ENCODE data around the gene SCN1B.

DNA sequence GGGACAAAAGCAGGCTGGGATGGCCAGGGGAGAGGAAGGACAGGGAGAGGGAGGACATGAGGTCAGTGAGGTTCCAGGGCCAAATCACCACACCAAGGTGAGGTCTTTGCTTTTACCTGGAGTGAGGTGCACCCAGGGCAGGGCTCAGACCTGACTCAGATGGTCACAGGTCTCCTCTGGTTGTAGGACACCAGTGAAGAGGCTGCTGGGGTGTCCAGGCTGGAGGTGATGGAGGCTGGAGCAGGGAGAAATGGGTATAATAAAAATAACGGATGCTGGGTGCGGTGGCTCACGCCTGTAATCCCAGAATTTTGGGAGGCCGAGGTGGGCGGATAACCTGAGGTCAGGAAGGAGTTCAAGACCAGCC, 23.3 kb upstream of the SCN1B start:
- TF ChIP-seq, protein P1, sequence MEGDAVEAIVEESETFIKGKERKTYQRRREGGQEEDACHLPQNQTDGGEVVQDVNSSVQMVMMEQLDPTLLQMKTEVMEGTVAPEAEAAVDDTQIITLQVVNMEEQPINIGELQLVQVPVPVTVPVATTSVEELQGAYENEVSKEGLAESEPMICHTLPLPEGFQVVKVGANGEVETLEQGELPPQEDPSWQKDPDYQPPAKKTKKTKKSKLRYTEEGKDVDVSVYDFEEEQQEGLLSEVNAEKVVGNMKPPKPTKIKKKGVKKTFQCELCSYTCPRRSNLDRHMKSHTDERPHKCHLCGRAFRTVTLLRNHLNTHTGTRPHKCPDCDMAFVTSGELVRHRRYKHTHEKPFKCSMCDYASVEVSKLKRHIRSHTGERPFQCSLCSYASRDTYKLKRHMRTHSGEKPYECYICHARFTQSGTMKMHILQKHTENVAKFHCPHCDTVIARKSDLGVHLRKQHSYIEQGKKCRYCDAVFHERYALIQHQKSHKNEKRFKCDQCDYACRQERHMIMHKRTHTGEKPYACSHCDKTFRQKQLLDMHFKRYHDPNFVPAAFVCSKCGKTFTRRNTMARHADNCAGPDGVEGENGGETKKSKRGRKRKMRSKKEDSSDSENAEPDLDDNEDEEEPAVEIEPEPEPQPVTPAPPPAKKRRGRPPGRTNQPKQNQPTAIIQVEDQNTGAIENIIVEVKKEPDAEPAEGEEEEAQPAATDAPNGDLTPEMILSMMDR (IDR thresholded peaks at IDR 0.05), result no peak
- TF ChIP-seq EP300 (IDR thresholded peaks at IDR 0.05; ENCODE audit: low read depth), result no peak
- TF ChIP-seq POLR2AphosphoS5 (IDR thresholded peaks at IDR 0.05), result no peak
- TF ChIP-seq POLR2A (IDR thresholded peaks at IDR 0.05), result no peak

Measured in transverse colon (tissue), 4 donors.